CD4-positive, alpha-beta memory T cell (primary cell): ENCODE measurements around the gene ZKSCAN4. TPM values are rescaled to one million over a fixed set of nuclear protein-coding genes. Genes with fewer than 3 reads are reported as not detected.

Experiments used
- CTCF ChIA-PET: fragments of 350-600 bp; sonication (Branson Sonifier 250); formaldehyde crosslinking; loops from one replicate; lab custom pipeline; 2021; ENCODE audit warnings: inconsistent platforms; ENCODE audit not compliant: partially characterized antibody; lab: Charles Lee
- POLR2A ChIA-PET: fragments of 350-600 bp; sonication (Branson Sonifier 250); formaldehyde crosslinking; loops from one replicate; lab custom pipeline; 2021; ENCODE audit not compliant: partially characterized antibody; lab: Charles Lee
- DNase-seq, 5 donors: peaks; one replicate each; pipeline versions ENCODE4 v3.0.0 to v3.0.0-alpha.2; 2020 to 2022; ENCODE audit warnings: mixed read lengths in 1 of 5
- H3K27ac ChIP-seq: one replicate; pipeline ENCODE4 v1.7.0; 2013; ENCODE audit warnings: low read depth, low read length
- H3K27me3 ChIP-seq: 2 replicates; pipeline ENCODE4 v1.7.0; 2013; ENCODE audit warnings: mild to moderate bottlenecking, low read length, moderate library complexity; ENCODE audit not compliant: insufficient read depth
- H3K36me3 ChIP-seq: 2 replicates; pipeline ENCODE4 v1.7.0; 2013; ENCODE audit warnings: mild to moderate bottlenecking, low read length, moderate library complexity; ENCODE audit not compliant: insufficient read depth
- H3K4me1 ChIP-seq: 2 replicates; pipeline ENCODE4 v1.7.0; 2013; ENCODE audit warnings: mild to moderate bottlenecking, low read length, moderate library complexity; ENCODE audit not compliant: insufficient read depth
- H3K4me3 ChIP-seq, 2 donors: one replicate each; pipeline ENCODE4 v1.7.0; 2013; ENCODE audit warnings: low read length in 2 of 2, mild to moderate bottlenecking in 1 of 2
- H3K9me3 ChIP-seq, 2 donors: one replicate each; pipeline ENCODE4 v1.7.0; 2013; ENCODE audit warnings: low read length in 2 of 2, control low read depth in 1 of 2; ENCODE audit not compliant: control insufficient read depth in 1 of 2
- H3K27ac Mint-ChIP-seq, 7 donors: one replicate each; pipeline ENCODE4 v1.8.0; 2020 to 2021; ENCODE audit warnings: mixed read lengths in 7 of 7, mild to moderate bottlenecking in 6 of 7, inconsistent platforms in 3 of 7, moderate library complexity in 3 of 7
- H3K27me3 Mint-ChIP-seq, 2 donors: one replicate each; pipeline ENCODE4 v1.8.0; 2020 to 2021; ENCODE audit warnings: mixed read lengths in 2 of 2
- H3K36me3 Mint-ChIP-seq, 2 donors: one replicate each; pipeline ENCODE4 v1.8.0; 2020 to 2021; ENCODE audit warnings: mixed read lengths in 2 of 2, inconsistent platforms in 1 of 2, mild to moderate bottlenecking in 1 of 2
- H3K4me1 Mint-ChIP-seq, 4 donors: one replicate each; pipeline ENCODE4 v1.8.0; 2020 to 2021; ENCODE audit warnings: mixed read lengths in 4 of 4, mild to moderate bottlenecking in 1 of 4
- H3K4me3 Mint-ChIP-seq, 8 donors: one replicate each; pipeline ENCODE4 v1.8.0; 2020 to 2021; ENCODE audit warnings: mixed read lengths in 8 of 8, mild to moderate bottlenecking in 7 of 8, moderate library complexity in 6 of 8, inconsistent platforms in 3 of 8
- H3K9me3 Mint-ChIP-seq, 8 donors: one replicate each; pipeline ENCODE4 v1.8.0; 2020 to 2021; ENCODE audit warnings: mixed read lengths in 8 of 8, mild to moderate bottlenecking in 5 of 8, inconsistent platforms in 3 of 8, moderate library complexity in 1 of 8
- intact Hi-C: fragments of 100-400 bp; cut with micrococcal nuclease; formaldehyde crosslinking; loops from one replicate; pipeline ENCODE4 v1.15.1; 2023
- polyA plus RNA-seq, 2 donors: library from polyadenylated mRNA; unstranded; fragments of 300-500 nt; fragmentation: Illumina TruSeq; gene quantifications; one replicate each; pipeline ENCODE4 v1.2.3, GENCODE V29; 2021
- total RNA-seq, 2 experiments: library from RNA; stranded (reverse); gene quantifications; one replicate each; pipeline ENCODE4 v1.2.3, GENCODE V29; 2021

The ZKSCAN4 gene
- total and polyA plus RNA-seq, 4 experiments from 2014 or later = 2.4 to 11.1 (median 7.5) TPM

DNA sequence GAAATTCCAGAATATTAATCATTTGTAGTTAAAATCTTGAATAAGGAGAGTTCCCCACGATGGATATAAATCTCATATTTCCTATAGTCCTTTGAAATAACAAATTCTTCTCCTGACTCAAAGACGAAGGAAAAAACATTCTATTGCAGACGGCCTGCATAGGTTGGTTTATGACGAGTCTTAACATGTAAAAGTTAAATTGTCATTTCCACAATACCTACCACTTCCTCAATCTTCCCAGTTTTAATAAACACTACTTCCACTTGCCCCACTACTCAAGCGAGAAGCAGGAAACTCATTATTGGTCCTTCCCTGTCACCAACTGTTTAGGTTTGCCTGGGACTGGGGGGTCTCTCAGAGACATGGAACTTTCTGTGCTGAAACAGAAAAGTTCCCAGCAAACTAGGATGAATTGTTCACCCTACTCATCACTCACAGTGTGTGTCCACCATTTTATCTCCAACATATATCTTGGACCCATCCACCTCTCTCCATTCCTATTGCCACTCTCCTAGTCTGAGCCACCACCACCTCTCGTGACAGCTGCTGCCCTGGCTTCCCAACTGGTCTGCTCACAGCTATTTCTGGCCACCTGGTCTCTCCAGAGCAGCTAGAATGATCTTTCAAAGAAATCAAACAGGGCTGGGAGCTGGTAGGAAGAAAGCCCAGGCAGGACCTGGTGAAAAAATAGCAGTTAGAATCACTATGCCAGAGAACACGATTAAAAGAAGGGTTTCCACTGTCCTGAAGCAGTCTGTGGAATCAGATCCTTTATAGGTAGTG, 42.1 kb downstream of the ZKSCAN4 start:
- H3K9me3 Mint-ChIP-seq = peaks cover 0 to 38% (median 29%) of the 10 kb centered on the region in 8 donors
- no peak overlapping the region for H3K4me3 Mint-ChIP-seq
- ChIA-PET CTCF (no interaction called here), POLR2A (no interaction called here)
- peaks cover 25% of the 10 kb centered on the region for H3K4me1 ChIP-seq
- no peak for DNase-seq
- H3K36me3 Mint-ChIP-seq = peaks cover under 1 to 3% of the 10 kb centered on the region in 2 donors
- H3K36me3 ChIP-seq = no peaks in the 10 kb centered on the region
- intact Hi-C loops = no loop called here
- H3K4me1 Mint-ChIP-seq = peaks cover 11 to 31% (median 24%) of the 10 kb centered on the region in 4 donors
- no peak overlapping the region for H3K4me3 ChIP-seq
- H3K9me3 ChIP-seq = no peaks in the 10 kb centered on the region
- peaks cover 70 to 72% of the 10 kb centered on the region in 2 donors for H3K27me3 Mint-ChIP-seq
- peaks cover 71% of the 10 kb centered on the region for H3K27me3 ChIP-seq
- no peak overlapping the region for H3K27ac Mint-ChIP-seq
- H3K27ac ChIP-seq = no peak overlapping the region

DNA sequence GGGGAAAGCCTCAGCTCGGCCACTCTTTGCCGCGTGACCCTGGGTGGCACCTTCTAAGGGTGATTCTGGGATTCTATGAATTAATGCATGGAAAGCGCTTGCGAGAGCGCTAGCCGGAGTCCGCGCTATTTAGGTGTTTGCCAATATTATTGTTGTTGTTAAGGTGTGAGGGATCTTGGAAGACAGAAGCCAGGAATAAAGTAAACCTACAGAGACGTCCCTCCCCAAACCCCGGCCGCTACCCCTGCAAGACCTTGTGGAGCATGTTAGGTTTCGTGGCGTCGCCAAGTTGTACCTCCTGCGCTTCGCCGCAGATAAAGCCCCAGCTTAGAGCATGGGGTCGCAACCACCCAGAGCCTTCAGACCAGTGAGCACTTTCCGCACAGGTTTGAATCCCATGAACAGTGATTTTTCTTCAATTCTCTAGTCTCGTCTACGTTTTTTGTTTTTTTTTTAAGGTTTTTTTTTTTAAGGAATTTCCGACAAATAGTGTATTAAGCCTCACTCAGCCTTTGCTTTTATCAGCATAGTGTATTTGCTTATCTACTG, 43.9 kb downstream of the ZKSCAN4 start:
- Histone ChIP-seq H3K9me3 (no peaks in the 10 kb centered on the region), H3K4me3 (no peak overlapping the region), H3K36me3 (no peaks in the 10 kb centered on the region), H3K4me1 (peaks cover 25% of the 10 kb centered on the region), H3K27me3 (peaks cover 62% of the 10 kb centered on the region), H3K27ac (no peak overlapping the region)
- Mint-ChIP-seq H3K27me3 (peaks cover 66% of the 10 kb centered on the region in 2 donors), H3K9me3 (peaks cover 2 to 51% (median 43%) of the 10 kb centered on the region in 8 donors), H3K4me3 (peak overlapping the region in 5 of 8 donors; percentile 37 to 80 (median 53)), H3K4me1 (peaks cover 11 to 30% (median 24%) of the 10 kb centered on the region in 4 donors), H3K27ac (peak overlapping the region in 1 of 7 donors; percentile 52), H3K36me3 (peaks cover 2 to 3% of the 10 kb centered on the region in 2 donors)
- intact Hi-C loops = no loop called here
- ChIA-PET POLR2A (interaction anchor here (1.7 kb wide), 1 partner anchor 11 kb away, joined by 3 read pairs; no protein-coding TSS in a partner anchor), CTCF (no interaction called here)
- no peak for DNase-seq

DNA sequence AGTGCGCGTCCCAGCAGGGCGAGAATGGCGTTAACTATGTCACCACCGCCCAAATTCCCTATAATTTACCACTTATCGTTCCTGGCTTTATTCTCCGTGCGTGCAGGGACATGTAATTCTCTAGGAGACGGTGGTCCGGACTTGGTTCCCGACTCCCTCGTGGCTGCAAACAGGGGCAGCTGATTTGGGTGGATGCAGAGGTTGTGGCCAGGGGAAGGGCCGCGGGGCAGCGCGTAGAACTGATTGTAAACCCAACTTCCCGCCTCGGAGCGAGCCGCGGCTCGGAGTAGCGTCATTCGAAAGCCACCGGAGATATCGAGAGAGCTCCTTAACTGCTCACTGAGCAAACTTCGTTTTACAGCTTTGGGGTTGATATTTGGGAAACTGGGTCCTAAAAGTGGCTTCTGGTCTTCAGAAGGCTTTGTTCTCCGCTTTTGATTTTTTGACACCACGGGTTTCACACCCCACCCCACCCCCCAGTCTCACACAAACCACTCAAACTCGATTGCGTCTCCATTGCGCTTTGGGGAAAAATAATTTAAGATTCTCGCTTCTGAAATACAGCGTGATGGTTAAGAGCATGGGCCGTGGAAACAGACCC, 44.5 kb downstream of the ZKSCAN4 start:
- ChIA-PET POLR2A (interaction anchor here (1.7 kb wide), 1 partner anchor 11 kb away, joined by 3 read pairs; no protein-coding TSS in a partner anchor), CTCF (no interaction called here)
- Mint-ChIP-seq H3K27ac (peak overlapping the region in 3 of 7 donors; percentile 47 to 77 (median 52)), H3K27me3 (peaks cover 60 to 61% of the 10 kb centered on the region in 2 donors), H3K9me3 (peaks cover 2 to 55% (median 46%) of the 10 kb centered on the region in 8 donors), H3K36me3 (peaks cover 2 to 3% of the 10 kb centered on the region in 2 donors), H3K4me1 (peaks cover 11 to 26% (median 20%) of the 10 kb centered on the region in 4 donors), H3K4me3 (peak overlapping the region in 7 of 8 donors; percentile 53 to 80 (median 72))
- DNase-seq = no peak
- peaks cover 58% of the 10 kb centered on the region for H3K27me3 ChIP-seq
- intact Hi-C loops = no loop called here
- peaks cover 22% of the 10 kb centered on the region for H3K4me1 ChIP-seq
- H3K27ac ChIP-seq = no peak overlapping the region
- no peaks in the 10 kb centered on the region for H3K36me3 ChIP-seq
- no peaks in the 10 kb centered on the region for H3K9me3 ChIP-seq
- H3K4me3 ChIP-seq = peak overlapping the region in 1 of 2 donors; percentile 9

DNA sequence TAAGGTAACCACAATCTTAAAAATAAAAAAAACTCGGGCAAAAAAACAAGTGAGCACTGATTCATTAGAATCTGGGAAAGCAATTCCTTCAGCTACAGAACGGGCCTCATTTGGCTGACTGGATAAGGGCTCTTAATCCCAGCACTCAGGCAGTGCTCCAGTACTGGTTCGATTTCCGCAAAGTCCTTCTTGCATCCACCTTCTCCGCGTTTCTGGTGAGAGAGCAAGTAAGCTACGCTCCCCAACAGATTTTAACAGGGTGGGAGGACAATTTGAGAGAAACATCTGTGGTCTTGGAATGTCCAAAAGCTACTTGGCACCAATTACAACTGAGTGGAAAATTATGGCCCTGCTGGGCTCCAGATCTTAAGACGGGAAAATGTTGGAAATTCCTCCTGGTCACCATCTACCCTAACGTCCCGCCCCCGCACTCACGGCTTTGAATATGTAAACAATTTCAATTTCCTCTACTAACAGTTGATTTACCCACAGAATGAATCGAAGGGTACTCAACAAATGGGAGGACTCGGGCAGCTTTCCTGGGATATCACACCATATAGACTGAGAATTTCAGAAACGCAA, 45.0 kb downstream of the ZKSCAN4 start:
- Mint-ChIP-seq H3K9me3 (peaks cover 2 to 56% (median 47%) of the 10 kb centered on the region in 8 donors), H3K4me3 (peak overlapping the region in 7 of 8 donors; percentile 16 to 80 (median 65)), H3K27me3 (peaks cover 54 to 55% of the 10 kb centered on the region in 2 donors), H3K4me1 (peaks cover 7 to 20% (median 16%) of the 10 kb centered on the region in 4 donors), H3K36me3 (peaks cover 2 to 3% of the 10 kb centered on the region in 2 donors), H3K27ac (peak overlapping the region in 1 of 7 donors; percentile 47)
- Histone ChIP-seq H3K36me3 (no peaks in the 10 kb centered on the region), H3K4me1 (peaks cover 22% of the 10 kb centered on the region), H3K4me3 (peak overlapping the region in 1 of 2 donors; percentile 9), H3K9me3 (no peaks in the 10 kb centered on the region), H3K27me3 (peaks cover 52% of the 10 kb centered on the region), H3K27ac (no peak overlapping the region)
- DNase-seq = no peak
- ChIA-PET POLR2A (interaction anchor here (1.7 kb wide), 1 partner anchor 10 kb away, joined by 3 read pairs; no protein-coding TSS in a partner anchor), CTCF (no interaction called here)
- intact Hi-C loops = no loop called here

DNA sequence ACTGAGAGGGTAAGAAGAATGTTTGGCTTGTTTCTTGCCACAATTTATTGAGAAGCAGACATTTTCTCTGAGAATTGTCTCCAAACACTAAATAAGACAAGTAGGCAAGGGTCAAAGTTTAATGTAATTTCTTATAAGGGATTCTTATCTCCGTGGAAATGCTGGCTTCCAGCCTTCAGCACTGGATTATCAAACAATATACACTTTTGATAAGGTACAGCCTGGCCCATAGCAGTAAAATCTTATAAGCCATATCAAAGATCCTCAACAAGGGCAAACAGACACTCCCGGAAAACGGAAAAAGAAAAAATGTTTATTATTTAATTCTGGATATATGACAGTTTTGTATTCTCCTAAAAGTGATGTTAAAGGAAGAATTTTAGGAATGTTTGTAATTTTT, 45.5 kb downstream of the ZKSCAN4 start:
- POLR2A ChIA-PET = interaction anchor here (1.6 kb wide), 1 partner anchor 21 kb away, joined by 4 read pairs; no protein-coding TSS in a partner anchor
- Histone ChIP-seq H3K4me1 (peaks cover 20% of the 10 kb centered on the region), H3K27me3 (peaks cover 47% of the 10 kb centered on the region), H3K36me3 (no peaks in the 10 kb centered on the region), H3K4me3 (no peak overlapping the region), H3K9me3 (no peaks in the 10 kb centered on the region), H3K27ac (no peak overlapping the region)
- Mint-ChIP-seq H3K9me3 (peaks cover 2 to 57% (median 46%) of the 10 kb centered on the region in 8 donors), H3K4me1 (peaks cover 6 to 15% (median 13%) of the 10 kb centered on the region in 4 donors), H3K4me3 (no peak overlapping the region), H3K36me3 (peaks cover 2 to 3% of the 10 kb centered on the region in 2 donors), H3K27me3 (peaks cover 49 to 50% of the 10 kb centered on the region in 2 donors), H3K27ac (no peak overlapping the region)
- CTCF ChIA-PET = interaction anchor here (1.2 kb wide), 1 partner anchor 150 kb away, joined by 7 read pairs; no protein-coding TSS in a partner anchor
- DNase-seq = no peak
- intact Hi-C loops = no loop called here

DNA sequence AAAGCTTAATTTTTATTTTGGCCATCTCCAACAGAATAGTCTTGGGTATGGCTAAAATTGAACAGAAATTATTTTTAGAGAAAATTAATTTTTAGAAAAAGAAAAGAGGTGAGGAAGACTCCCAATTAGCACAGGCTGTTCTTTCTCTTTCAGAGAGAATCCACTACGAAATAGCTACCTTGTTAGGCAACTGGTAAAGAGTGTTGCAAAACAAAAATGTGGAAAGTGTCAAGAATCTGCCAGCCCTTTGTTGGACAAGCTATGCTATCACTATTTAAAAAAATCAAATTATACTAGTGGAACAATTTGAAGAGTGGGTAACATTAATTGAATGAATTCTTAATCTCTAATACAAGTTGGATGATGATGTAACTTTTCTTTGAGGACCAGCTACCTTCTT, 46.2 kb downstream of the ZKSCAN4 start:
- peaks cover 19% of the 10 kb centered on the region for H3K4me1 ChIP-seq
- peaks cover 2 to 3% of the 10 kb centered on the region in 2 donors for H3K36me3 Mint-ChIP-seq
- H3K27me3 ChIP-seq = peaks cover 42% of the 10 kb centered on the region
- H3K27me3 Mint-ChIP-seq = peaks cover 47 to 50% of the 10 kb centered on the region in 2 donors
- H3K36me3 ChIP-seq = no peaks in the 10 kb centered on the region
- H3K9me3 ChIP-seq = no peaks in the 10 kb centered on the region
- no peak overlapping the region for H3K27ac Mint-ChIP-seq
- no peak overlapping the region for H3K4me3 ChIP-seq
- H3K4me3 Mint-ChIP-seq = no peak overlapping the region
- DNase-seq = no peak
- intact Hi-C loops = no loop called here
- H3K4me1 Mint-ChIP-seq = peaks cover 6 to 15% (median 13%) of the 10 kb centered on the region in 4 donors
- ChIA-PET POLR2A (interaction anchor here (1.6 kb wide), 1 partner anchor 21 kb away, joined by 4 read pairs; no protein-coding TSS in a partner anchor), CTCF (interaction anchor here (1.2 kb wide), 1 partner anchor 150 kb away, joined by 7 read pairs; no protein-coding TSS in a partner anchor)
- H3K9me3 Mint-ChIP-seq = peaks cover 2 to 57% (median 46%) of the 10 kb centered on the region in 8 donors
- no peak overlapping the region for H3K27ac ChIP-seq
